HTR-8/SVneo (cell line): ENCODE data around the gene AHDC1.

ENCODE experiments used
- DNase-seq: peaks from one replicate; pipeline ENCODE4 v3.0.0; 2011; ENCODE audit warnings: low spot score, mixed read lengths; ENCODE audit not compliant: insufficient read length
- FAIRE-seq: peaks from 2 replicates; lab custom pipeline; 2011; peaks lifted over from hg19 to GRCh38; lab: Jason Lieb, UNC

AHDC1 gene

DNA sequence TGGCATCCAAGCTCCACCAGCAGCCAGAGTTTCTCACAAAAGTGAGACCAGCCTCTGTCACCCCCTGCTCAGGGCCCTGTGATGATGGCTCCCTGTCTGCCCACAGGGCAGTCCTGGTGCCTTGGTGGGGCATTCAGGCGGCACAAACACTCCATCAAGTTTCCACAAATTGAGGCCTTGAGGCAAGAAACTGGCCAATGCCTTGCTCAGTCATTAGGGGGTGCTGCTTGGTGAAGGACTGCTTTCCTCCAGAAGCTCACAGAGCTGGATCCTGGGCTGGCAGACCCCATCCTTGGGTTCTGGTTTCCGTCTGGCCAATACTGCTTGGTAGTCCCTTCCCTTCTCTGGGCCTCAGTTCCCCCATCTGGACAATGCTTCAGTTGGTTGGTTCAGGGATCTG is 12.5 kb upstream of the AHDC1 start:
- no peak for DNase-seq
- FAIRE-seq = no peak

GRCh38 chr1:27615346-27616192 is 11.6 kb upstream of the AHDC1 start:
- DNase-seq = no peak
- FAIRE-seq = no peak

- FAIRE-seq (no peak), DNase-seq (no peak)
Observed at GRCh38 chr1:27614625-27615344, 10.8 kb upstream of the AHDC1 start.

DNA sequence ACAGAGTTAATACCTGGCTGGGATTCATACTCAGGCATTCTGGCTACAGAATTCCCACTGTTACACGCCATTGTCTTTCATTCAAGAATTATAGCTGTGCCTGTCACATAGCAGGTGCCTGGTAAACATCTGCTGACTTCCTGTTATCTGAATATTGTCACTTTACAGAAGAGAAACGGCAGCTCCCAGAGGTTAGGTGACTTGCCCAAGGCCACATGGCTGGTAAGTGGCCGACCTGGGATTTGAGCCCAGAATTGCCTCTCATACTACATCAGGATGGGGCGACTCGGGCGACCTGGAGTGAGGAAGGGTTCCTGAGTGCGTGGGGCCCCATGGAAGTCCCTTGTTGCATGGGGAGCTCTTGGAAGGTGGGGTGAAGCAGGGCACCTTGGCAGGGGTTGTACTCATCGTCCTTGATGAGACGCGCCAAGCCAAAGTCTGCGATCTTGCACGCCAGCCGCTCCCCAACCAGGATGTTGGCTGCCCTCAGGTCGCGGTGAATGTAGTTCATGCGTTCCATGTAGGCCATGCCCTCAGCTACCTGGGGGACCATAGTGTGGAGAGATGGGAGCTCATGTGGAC is 10.2 kb upstream of the AHDC1 start:
- DNase-seq (no peak), FAIRE-seq (no peak)

DNA sequence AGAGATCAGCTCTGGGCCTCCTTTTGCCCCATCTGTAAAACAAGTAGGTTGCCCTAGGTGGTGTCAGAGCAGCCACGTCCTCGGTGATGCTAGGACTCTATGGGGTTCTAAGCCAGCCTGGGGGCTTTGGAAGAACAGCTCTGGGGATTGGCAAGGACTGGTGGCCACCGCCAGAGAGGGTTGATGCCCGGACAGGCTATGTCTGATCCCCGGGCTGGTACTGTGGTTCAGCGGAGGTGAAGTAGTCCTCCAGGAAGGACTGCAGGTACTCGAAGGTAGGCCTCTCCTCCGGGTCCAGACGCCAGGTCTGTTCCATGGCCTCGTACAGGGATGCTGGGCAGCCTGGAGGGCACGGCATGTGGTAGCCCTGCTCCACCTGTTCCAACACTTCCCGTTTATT is 8.8 kb upstream of the AHDC1 start:
- no peak for DNase-seq
- FAIRE-seq = no peak

GRCh38 chr1:27611450-27611849 is 7.5 kb upstream of the AHDC1 start:
- no peak for DNase-seq
- FAIRE-seq = no peak

GRCh38 chr1:27609618-27610240 is 5.8 kb upstream of the AHDC1 start:
- FAIRE-seq (no peak), DNase-seq (no peak)

DNA sequence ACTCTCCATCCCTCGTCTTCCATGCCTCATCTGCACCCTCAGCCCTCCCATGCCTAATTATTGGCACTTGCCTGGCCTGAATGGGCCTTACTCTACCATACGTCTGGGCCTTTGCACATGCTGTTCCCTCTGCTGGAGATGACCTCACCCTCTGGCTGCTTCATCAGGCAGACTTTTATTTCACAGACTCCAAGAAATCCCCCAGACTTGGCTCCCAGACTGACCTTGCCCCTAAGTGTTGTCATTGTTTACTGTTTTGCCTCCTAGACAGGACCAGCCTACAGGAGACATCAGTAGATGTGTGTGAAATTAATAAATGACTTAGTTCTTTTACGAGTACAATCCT is 5.2 kb upstream of the AHDC1 start:
- FAIRE-seq = no peak
- no peak for DNase-seq

GRCh38 chr1:27607239-27607804 is 3.4 kb upstream of the AHDC1 start:
- DNase-seq (no peak), FAIRE-seq (no peak)

DNA sequence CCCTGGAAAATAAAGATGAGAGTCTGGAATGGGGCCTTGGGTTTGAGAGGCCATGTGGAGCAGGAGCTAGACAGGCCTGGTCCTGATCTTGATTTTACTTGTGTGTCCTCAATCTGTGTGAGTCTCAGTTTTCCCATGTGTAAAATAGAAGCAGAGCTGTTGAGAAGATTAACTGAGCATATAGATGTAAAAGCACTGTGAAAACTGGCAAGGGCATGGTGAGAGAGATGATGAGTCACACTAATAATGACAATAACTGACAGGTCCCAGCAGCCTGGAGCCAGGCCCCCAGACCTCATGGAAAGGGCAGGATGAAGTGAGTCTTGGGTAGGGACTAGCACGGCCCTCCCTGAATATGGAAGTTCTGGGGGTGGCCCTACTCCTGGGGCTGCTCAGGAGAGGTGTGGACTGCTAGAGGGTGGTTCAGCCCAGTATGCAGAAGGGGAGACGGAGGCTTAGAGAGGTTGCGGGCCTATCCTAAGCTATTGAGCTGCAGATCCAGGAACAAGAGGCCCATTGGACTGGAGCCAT is 2.8 kb upstream of the AHDC1 start:
- FAIRE-seq = no peak
- DNase-seq = no peak

DNA sequence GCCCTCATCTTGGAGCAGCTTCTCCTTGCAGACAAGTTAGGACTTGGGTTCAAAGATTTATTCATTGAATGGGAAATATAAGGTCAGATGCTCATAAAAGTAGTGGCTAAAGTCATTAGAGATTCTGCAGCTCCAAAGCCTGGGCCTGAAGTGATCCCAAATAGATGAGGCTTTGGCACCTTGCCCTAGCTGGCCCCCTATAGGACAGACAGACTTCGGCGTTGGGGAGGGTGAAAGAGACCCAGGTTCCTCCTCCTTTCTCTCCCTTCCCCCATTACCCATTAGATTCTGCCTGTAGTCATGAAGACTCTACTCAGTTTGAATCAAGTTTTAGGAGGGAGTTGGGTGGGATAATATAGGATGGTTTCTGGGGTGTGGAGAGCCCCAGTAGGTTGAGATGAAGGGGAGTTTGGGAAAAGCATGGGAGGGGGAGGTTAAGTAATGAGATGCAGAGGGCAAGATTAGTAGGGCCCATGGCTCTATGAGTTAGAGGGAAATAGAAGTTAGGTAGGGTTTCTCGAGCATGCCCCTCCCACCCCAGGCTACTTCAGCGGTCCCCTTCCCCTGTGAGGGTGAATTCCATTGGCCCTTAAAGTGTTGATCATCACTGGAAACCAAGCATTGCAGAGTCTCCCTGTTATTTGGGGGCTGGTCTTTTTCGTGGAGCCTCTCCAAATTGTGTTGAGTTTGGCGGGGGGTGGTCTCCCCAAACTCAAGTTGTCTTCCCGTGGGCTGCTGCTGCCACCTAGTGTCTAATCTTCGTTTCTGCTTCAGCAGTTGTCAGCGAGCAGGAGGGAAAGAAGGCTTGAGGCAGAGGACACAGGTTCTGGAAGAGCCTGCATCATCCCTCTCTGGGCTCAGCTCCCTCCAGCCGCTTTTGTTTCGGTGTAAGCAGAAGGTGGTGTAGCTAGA is 2.1 kb upstream of the AHDC1 start:
- FAIRE-seq = no peak
- no peak for DNase-seq

DNA sequence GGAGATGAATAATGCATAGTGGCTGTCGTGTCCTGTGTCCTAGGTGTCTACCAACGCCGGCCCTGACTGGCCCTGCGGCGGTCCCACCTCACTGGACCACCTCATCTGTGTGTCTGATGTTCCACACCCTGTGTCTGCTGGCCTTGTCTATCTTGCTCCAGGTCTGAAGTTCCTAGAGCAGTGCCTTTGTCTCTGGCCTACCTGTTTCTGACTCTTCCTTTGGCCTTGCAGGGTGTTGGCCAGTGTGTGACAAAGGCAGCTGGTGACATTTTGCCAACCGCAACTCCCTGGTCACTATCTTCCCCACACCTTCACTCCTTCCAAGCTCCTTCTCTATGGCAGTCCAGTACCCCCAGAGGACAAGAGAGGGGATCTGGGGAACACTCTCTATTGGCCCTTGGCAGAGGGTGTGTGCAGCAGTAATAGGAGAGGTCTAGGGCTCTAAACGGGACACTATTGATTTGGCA is 1.4 kb upstream of the AHDC1 start:
- no peak for DNase-seq
- FAIRE-seq = no peak

DNA sequence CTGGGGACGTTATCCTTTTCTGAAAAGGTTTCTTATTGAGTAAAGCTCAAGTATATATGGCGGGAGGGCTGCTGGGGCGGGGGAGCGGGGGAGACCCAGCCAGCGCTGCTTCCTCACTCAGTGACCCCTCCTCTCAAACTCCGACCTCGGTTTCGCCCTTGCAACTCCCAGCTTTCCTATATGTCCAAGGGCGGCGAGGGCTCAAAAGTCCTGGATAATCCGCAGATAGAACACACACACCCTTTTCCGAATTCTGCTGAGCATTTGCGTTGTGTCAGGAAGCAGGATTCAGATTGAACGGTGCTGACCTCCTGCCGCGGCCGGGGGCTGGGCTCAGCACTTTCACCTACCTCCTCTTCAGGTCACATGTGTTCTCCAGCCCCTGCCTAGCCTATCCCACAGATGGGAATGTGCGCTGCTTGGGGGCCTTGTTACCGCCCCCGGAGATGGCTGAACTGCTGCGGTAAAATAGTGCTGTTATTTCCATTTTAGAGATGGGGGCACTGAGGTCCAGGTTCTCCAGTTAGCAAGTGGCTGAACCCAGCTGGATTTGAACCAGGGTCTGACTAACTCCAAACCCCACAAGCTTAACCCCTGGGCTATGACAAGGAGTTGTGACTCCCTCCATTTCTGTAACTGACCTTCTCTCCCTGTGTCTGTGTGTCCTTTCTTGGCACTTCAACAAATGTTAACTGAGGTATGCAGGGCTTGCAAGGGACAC is 795 bp upstream of the AHDC1 start:
- no peak for FAIRE-seq
- no peak for DNase-seq

- DNase-seq (no peak), FAIRE-seq (no peak)
Observed at GRCh38 chr1:27603309-27603680, 649 bp downstream of the AHDC1 start.

- FAIRE-seq (no peak), DNase-seq (no peak)
Observed at GRCh38 chr1:27602462-27603308, 1.3 kb downstream of the AHDC1 start.

DNA sequence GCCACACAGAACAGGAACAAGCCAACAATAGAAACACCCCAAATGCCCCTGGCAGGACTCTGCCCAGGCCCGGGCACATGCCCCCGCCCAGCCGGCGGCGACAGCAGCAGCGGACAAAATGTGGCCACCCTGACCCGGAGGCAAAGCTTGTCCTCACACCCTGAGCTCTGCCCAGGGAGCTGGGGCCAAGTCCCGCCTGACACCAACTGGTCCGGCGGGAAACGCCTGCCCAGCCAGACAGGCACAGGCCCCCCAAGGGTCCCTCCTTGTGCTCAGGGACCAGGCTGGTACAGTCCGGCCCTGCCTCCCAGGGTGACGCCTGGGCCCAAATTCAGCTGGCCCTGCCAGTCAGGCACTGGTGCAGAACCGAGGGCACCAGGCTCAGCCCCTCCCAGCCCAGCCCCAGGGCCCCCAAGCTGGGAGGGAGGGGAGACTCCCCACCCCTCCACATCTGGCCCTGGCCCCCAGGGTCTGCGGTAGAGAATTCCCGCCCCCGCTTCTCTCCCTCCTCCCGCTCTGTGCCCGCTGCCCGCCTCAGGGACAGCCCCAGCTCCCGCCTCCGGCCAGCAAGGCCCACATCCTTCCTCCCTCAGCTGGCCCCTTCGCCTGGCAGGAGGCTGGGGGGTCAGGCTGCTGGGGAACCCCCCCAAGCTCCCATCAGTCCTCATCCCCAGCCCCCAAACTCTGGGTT is 2.0 kb downstream of the AHDC1 start:
- no peak for DNase-seq
- FAIRE-seq = no peak

DNA sequence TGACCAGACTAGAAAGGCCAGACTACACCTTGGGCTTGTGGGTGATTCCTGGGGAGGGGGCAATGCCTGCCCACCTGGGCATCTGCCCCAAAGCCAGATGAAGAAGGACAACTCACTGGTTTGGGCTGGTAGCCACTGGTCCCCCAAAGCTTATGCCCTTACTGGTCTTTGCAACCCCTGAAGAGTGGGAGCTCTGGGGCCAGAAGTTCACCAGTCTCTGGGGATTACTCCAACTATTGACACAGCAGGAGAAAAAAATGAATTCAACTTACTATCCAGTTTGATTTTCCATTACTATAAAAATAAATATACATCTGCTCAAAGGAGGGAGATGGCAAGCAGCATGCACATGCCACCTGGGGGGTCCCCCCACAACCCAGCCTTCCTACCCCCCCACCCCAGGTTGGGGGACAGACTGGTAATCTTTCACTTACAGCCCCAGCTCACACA is 2.6 kb downstream of the AHDC1 start:
- FAIRE-seq (no peak), DNase-seq (no peak)
